NB4 (cell line): ENCODE data around the gene FLNC.
A peak's percentile ranks its signal among the peaks of the same experiment; 100 is the strongest.

Experiments
- DNase-seq: peaks from one replicate; pipeline ENCODE4 v3.0.0; 2010; ENCODE audit warnings: low read depth
- H3K4me3 ChIP-seq: one replicate; pipeline ENCODE4 v1.5.1; 2011; ENCODE audit warnings: mild to moderate bottlenecking, low read depth, low read length, moderate library complexity
- CTCF ChIP-seq: IDR thresholded peaks from one replicate; pipeline ENCODE4 v1.5.1; 2012; ENCODE audit warnings: low read depth, low read length
- MAX ChIP-seq: IDR thresholded peaks from 2 replicates; pipeline ENCODE4 v1.6.1; 2011; ENCODE audit warnings: low read depth, low read length
- MYC ChIP-seq: IDR thresholded peaks from 2 replicates; pipeline ENCODE4 v1.6.1; 2011; ENCODE audit warnings: low read depth, low read length
- POLR2A ChIP-seq: IDR thresholded peaks from 2 replicates; pipeline ENCODE4 v1.6.1; 2011; ENCODE audit warnings: mild to moderate bottlenecking; ENCODE audit not compliant: insufficient read length; ENCODE audit errors: extremely low read depth

Gene FLNC

GRCh38 chr7:128792471-128793180 is 37.6 kb upstream of the FLNC start:
- TF ChIP-seq MAX, result peak; percentile 95
- no peak for TF ChIP-seq POLR2A
- peak; percentile 31 for TF ChIP-seq CTCF
- TF ChIP-seq MYC, result peak; percentile 89
- H3K4me3 ChIP-seq, result no peak overlapping the region
- peak; percentile 64 for DNase-seq

GRCh38 chr7:128793181-128793547 is 37.0 kb upstream of the FLNC start:
- no peak overlapping the region for H3K4me3 ChIP-seq
- DNase-seq, result peak; percentile 67
- TF ChIP-seq MAX (no peak), POLR2A (no peak), CTCF (no peak), MYC (no peak)

GRCh38 chr7:128794020-128794419 is 36.2 kb upstream of the FLNC start:
- peak; percentile 57 for DNase-seq
- H3K4me3 ChIP-seq, result no peak overlapping the region
- no peak for TF ChIP-seq MAX
- TF ChIP-seq POLR2A, result no peak
- no peak for TF ChIP-seq MYC
- TF ChIP-seq CTCF, result peak; percentile 41

- no peak for DNase-seq
- no peak for TF ChIP-seq POLR2A
- TF ChIP-seq MAX, result no peak
- TF ChIP-seq CTCF, result no peak
- no peak for TF ChIP-seq MYC
- no peak overlapping the region for H3K4me3 ChIP-seq
Observed at GRCh38 chr7:128794436-128794835, 35.8 kb upstream of the FLNC start.

- TF ChIP-seq MAX (no peak), POLR2A (no peak), CTCF (no peak), MYC (no peak)
- no peak overlapping the region for H3K4me3 ChIP-seq
- no peak for DNase-seq
Observed at GRCh38 chr7:128795129-128795528, 35.1 kb upstream of the FLNC start.
